Keratinocyte (primary cell): ENCODE results near the gene SHC3. TPM values are rescaled to one million over a fixed set of nuclear protein-coding genes. Genes with fewer than 3 reads are reported as not detected.
A peak's percentile ranks its signal among the peaks of the same experiment; 100 is the strongest.

Experiments used
- DNase-seq: peaks from one replicate; pipeline ENCODE4 v3.0.0-alpha.2; 2011; ENCODE audit warnings: low read depth, missing footprints, low spot score
- FAIRE-seq: peaks from 2 replicates; lab custom pipeline; 2011; peaks lifted over from hg19 to GRCh38; lab: Jason Lieb, UNC
- H2AFZ ChIP-seq: 2 replicates; pipeline ENCODE4 v1.6.0; 2012; ENCODE audit warnings: low read length, control low read depth, inconsistent platforms; ENCODE audit not compliant: control insufficient read depth
- H3K27ac ChIP-seq: 2 replicates; pipeline ENCODE4 v1.5.1; 2011; ENCODE audit warnings: low read length; ENCODE audit not compliant: control insufficient read depth, insufficient read depth
- H3K27me3 ChIP-seq: 3 replicates; pipeline ENCODE4 v1.6.0; 2011; ENCODE audit warnings: low read length; ENCODE audit not compliant: control insufficient read depth, insufficient read depth; ENCODE audit errors: extremely low read depth
- H3K36me3 ChIP-seq, 2 experiments: 2 replicates in 1 of 2; 3 replicates in 1 of 2; pipeline ENCODE4 v1.5.1; 2011; ENCODE audit warnings: low read length in 2 of 2, mild to moderate bottlenecking in 1 of 2; ENCODE audit not compliant: control insufficient read depth in 2 of 2, insufficient read depth in 2 of 2; ENCODE audit errors: extremely low read depth in 1 of 2
- H3K4me1 ChIP-seq: 3 replicates; pipeline ENCODE4 v1.5.1; 2011; ENCODE audit warnings: low read length; ENCODE audit not compliant: control insufficient read depth, insufficient read depth; ENCODE audit errors: extremely low read depth
- H3K4me2 ChIP-seq: 3 replicates; pipeline ENCODE4 v1.6.0; 2011; ENCODE audit warnings: low read depth, low read length; ENCODE audit not compliant: control insufficient read depth, insufficient read depth; ENCODE audit errors: extremely low read depth
- H3K4me3 ChIP-seq, 3 experiments: fragments of 200-600 bp in 1 of 3; sonication (generic) in 1 of 3; 2 replicates in 2 of 3; 3 replicates in 1 of 3; pipeline ENCODE4 v1.5.1; 2011 to 2016; ENCODE audit warnings: low read length in 3 of 3, mild to moderate bottlenecking in 3 of 3, control low read depth in 2 of 3, inconsistent platforms in 1 of 3, low read depth in 1 of 3, mixed read lengths in 1 of 3, mixed run types in 1 of 3, moderate library complexity in 1 of 3; ENCODE audit not compliant: control insufficient read depth in 2 of 3, insufficient read depth in 2 of 3; ENCODE audit errors: extremely low read depth in 1 of 3
- H3K79me2 ChIP-seq: 2 replicates; pipeline ENCODE4 v1.6.0; 2012; ENCODE audit warnings: low read length; ENCODE audit not compliant: control insufficient read depth, insufficient read depth
- H3K9ac ChIP-seq: 3 replicates; pipeline ENCODE4 v1.6.0; 2011; ENCODE audit warnings: low read length; ENCODE audit not compliant: control insufficient read depth, insufficient read depth; ENCODE audit errors: extremely low read depth
- H3K9me1 ChIP-seq: 3 replicates; pipeline ENCODE4 v1.6.0; 2011; ENCODE audit warnings: low read length; ENCODE audit not compliant: control insufficient read depth, insufficient read depth; ENCODE audit errors: extremely low read depth
- H3K9me3 ChIP-seq: 2 replicates; pipeline ENCODE4 v1.5.1; 2012; ENCODE audit warnings: low read depth, low read length; ENCODE audit not compliant: control insufficient read depth
- H4K20me1 ChIP-seq: 3 replicates; pipeline ENCODE4 v1.6.0; 2011; ENCODE audit warnings: low read length; ENCODE audit not compliant: control insufficient read depth, insufficient read depth; ENCODE audit errors: extremely low read depth
- EZH2 ChIP-seq: IDR thresholded peaks from one replicate; pipeline ENCODE4 v1.6.1; 2012; ENCODE audit warnings: inconsistent platforms, mild to moderate bottlenecking, low read length, moderate library complexity
- dilution Hi-C: fragments of 300-500 bp; cut with MboI; formaldehyde crosslinking; loops from one replicate; pipeline ENCODE4 v1.7.0; 2020; ENCODE audit warnings: low sequenced_read_pairs; ENCODE audit not compliant: extremely low pct_ligation_motif_present
- polyA plus RNA-seq, 5 experiments: library from polyadenylated mRNA; depleted of rRNA in 3 of 5; stranded (reverse) in 3 of 5; stranded (forward) in 1 of 5; unstranded in 1 of 5; fragments of >200 nt; gene quantifications; 1 replicate in 1 of 5; 2 replicates in 3 of 5; 3 replicates in 1 of 5; pipeline versions ENCODE4 v1.2.1 to v1.2.3, GENCODE V29; 2011 to 2012; ENCODE audit warnings: missing spikeins in 2 of 5, low read depth in 1 of 5, low replicate concordance in 1 of 5
- TF ChIP-seq, protein P1 (sequence below), 3 experiments: IDR thresholded peaks in 1 of 3; conservative IDR thresholded peaks in 1 of 3; optimal IDR thresholded peaks in 1 of 3; 2 replicates in 2 of 3; 3 replicates in 1 of 3; pipeline versions ENCODE3 to v1.5.1; 2011; ENCODE audit warnings: low read length in 3 of 3, mild to moderate bottlenecking in 3 of 3, moderate library complexity in 2 of 3, control low read depth in 1 of 3, inconsistent platforms in 1 of 3; ENCODE audit not compliant: insufficient read depth in 2 of 3; ENCODE audit errors: extremely low read depth in 1 of 3

SHC3 gene
- polyA plus RNA-seq, 1 donor (not counting 4 experiments of a cell fraction or from before 2014, with no cell fraction given): 0.03 TPM

DNA sequence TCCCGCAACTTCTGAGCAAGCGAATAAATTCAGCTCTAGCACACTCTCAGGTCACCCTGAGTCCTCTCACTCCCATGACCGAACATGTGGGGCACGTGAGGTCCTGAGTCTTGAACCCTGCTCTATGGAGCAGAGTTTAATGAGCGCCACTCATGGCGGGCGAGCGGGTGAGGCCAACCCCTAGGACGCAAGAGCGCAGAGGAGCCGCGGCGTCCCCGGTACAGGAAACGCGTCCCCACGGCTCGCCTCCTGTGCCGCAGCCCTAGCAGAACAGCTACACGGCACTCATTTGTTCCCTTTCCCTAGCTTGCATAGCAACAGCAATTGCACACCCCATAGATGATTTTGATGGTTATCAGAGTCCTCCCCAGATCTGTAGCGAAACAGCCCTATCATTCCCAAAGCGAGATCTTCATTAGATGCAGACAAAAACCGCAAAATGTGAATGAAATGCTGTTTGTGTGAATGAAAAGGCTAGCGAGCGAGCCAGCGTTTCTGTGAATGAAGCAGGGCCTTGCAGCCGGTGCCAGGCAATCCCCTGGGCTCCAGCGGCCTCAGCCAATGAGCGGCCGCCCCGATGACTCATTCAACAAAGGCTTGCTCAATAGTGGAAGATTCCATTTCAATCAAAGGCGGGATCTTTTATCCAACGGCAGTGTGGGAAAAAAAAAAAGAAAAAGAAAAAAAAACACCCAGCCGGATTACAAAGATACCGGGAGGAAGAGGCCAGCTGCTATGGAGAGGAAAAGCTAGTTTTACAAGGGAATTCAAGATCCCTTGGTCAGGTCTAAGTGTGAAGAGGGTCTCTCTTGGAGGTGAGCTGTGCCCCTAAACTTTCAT lies 1.5 kb upstream of the SHC3 start:
- Histone ChIP-seq H3K9ac (peak overlapping the region; percentile 58), H3K4me3 (peak overlapping the region; percentile 33 to 68 (median 50)), H3K4me1 (peaks cover 16% of the 10 kb centered on the region), H3K27me3 (peaks cover 22% of the 10 kb centered on the region), H3K4me2 (peak overlapping the region; percentile 74), H3K9me3 (no peaks in the 10 kb centered on the region), H2AFZ (peak overlapping the region; percentile 89), H3K36me3 (no peaks in the 10 kb centered on the region), H4K20me1 (no peaks in the 10 kb centered on the region), H3K9me1 (no peaks in the 10 kb centered on the region), H3K27ac (peak overlapping the region; percentile 64), H3K79me2 (no peaks in the 10 kb centered on the region)
- TF ChIP-seq, protein P1, sequence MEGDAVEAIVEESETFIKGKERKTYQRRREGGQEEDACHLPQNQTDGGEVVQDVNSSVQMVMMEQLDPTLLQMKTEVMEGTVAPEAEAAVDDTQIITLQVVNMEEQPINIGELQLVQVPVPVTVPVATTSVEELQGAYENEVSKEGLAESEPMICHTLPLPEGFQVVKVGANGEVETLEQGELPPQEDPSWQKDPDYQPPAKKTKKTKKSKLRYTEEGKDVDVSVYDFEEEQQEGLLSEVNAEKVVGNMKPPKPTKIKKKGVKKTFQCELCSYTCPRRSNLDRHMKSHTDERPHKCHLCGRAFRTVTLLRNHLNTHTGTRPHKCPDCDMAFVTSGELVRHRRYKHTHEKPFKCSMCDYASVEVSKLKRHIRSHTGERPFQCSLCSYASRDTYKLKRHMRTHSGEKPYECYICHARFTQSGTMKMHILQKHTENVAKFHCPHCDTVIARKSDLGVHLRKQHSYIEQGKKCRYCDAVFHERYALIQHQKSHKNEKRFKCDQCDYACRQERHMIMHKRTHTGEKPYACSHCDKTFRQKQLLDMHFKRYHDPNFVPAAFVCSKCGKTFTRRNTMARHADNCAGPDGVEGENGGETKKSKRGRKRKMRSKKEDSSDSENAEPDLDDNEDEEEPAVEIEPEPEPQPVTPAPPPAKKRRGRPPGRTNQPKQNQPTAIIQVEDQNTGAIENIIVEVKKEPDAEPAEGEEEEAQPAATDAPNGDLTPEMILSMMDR (optimal IDR thresholded peaks at IDR 0.05 in 1 of 3, IDR thresholded peaks at IDR 0.05 in 1 of 3, conservative IDR thresholded peaks at IDR 0.05 in 1 of 3; ENCODE audit: extremely low read depth in 1 of 3, insufficient read depth in 2 of 3, low read length in 3 of 3): no peak
- no peak for TF ChIP-seq EZH2
- DNase-seq (peak; percentile 58), FAIRE-seq (peak; percentile 82)
- dilution Hi-C loops: no loop called here

DNA sequence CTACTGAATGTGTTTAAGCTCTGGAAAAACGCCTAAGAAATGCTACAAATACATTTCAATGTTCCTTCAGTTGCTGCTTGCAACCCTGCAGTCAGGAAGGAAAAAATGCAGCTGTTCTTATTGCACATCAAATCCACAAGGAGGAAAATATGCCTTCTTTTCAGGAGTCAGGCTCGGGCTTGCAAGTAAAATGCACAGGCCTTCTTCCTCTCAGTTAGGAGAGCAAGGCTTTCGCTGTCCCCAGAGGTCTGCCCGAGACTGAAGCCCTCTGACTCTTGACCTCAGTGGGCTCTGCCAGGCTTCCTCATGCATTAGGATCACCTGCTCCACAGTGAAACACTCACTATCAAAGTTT lies 899 bp upstream of the SHC3 start:
- peaks cover 16% of the 10 kb centered on the region for H3K4me1 ChIP-seq
- H3K36me3 ChIP-seq: no peaks in the 10 kb centered on the region
- H4K20me1 ChIP-seq: no peaks in the 10 kb centered on the region
- TF ChIP-seq, protein P1 (optimal IDR thresholded peaks at IDR 0.05 in 1 of 3, IDR thresholded peaks at IDR 0.05 in 1 of 3, conservative IDR thresholded peaks at IDR 0.05 in 1 of 3; ENCODE audit: extremely low read depth in 1 of 3, insufficient read depth in 2 of 3, low read length in 3 of 3): no peak
- TF ChIP-seq EZH2: no peak
- H3K9ac ChIP-seq: peak overlapping the region; percentile 47
- H3K4me3 ChIP-seq: peak overlapping the region; percentile 33 to 68 (median 50)
- H3K4me2 ChIP-seq: peak overlapping the region; percentile 74
- peaks cover 22% of the 10 kb centered on the region for H3K27me3 ChIP-seq
- H3K9me1 ChIP-seq: no peaks in the 10 kb centered on the region
- dilution Hi-C loops: no loop called here
- H3K79me2 ChIP-seq: no peaks in the 10 kb centered on the region
- peak overlapping the region; percentile 84 for H2AFZ ChIP-seq
- DNase-seq (no peak), FAIRE-seq (no peak)
- H3K9me3 ChIP-seq: no peaks in the 10 kb centered on the region
- peak overlapping the region; percentile 59 for H3K27ac ChIP-seq
